ENCODE measurements around the gene MT3.

The MT3 gene

DNA sequence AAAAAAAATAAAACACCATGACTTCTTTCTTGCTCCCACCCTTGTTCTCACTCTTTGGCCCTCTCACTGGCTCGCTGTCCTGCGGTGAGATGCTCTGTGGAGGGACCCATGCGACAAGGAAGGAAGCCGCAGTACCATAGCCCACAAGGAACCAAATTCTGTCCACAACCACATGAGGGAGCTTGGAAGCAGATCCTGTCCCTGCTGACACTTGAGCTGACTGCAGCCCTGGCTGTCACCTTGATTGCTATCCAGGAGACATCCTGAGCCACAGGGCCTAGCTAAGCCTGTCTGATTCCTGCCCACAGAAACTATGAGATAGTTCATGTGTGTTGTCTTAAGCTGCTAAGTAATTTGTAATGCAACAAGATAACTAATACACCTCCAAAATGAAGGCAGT lies 14.3 kb downstream of the MT3 start:
- H4K20me1 ChIP-seq (ENCODE audit: insufficient read depth): no peaks in the 10 kb centered on the region
- no peak overlapping the region for H2AFZ ChIP-seq (ENCODE audit: low read depth)
- no peak overlapping the region for H3K9ac ChIP-seq
- no peak overlapping the region for H3K4me3 ChIP-seq (IDR thresholded peaks at IDR 0.05; ENCODE audit: insufficient read depth, low read depth, low read length)
- no peak overlapping the region for H3K4me2 ChIP-seq
- no peaks in the 10 kb centered on the region for H3K79me2 ChIP-seq (ENCODE audit: insufficient read depth, low read depth)
- TF ChIP-seq, protein P1, sequence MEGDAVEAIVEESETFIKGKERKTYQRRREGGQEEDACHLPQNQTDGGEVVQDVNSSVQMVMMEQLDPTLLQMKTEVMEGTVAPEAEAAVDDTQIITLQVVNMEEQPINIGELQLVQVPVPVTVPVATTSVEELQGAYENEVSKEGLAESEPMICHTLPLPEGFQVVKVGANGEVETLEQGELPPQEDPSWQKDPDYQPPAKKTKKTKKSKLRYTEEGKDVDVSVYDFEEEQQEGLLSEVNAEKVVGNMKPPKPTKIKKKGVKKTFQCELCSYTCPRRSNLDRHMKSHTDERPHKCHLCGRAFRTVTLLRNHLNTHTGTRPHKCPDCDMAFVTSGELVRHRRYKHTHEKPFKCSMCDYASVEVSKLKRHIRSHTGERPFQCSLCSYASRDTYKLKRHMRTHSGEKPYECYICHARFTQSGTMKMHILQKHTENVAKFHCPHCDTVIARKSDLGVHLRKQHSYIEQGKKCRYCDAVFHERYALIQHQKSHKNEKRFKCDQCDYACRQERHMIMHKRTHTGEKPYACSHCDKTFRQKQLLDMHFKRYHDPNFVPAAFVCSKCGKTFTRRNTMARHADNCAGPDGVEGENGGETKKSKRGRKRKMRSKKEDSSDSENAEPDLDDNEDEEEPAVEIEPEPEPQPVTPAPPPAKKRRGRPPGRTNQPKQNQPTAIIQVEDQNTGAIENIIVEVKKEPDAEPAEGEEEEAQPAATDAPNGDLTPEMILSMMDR (conservative IDR thresholded peaks at IDR 0.05; ENCODE audit: low read depth, low read length): no peak
- H3K27ac ChIP-seq: no peak overlapping the region
- peaks cover under 1% of the 10 kb centered on the region; the same call in 1 of the 2 replicates for H3K27me3 ChIP-seq (ENCODE audit: insufficient read depth, low read depth)
- H3K4me1 ChIP-seq (ENCODE audit: low read depth, poor library complexity, severe bottlenecking): peaks cover 3% of the 10 kb centered on the region
- H3K36me3 ChIP-seq (ENCODE audit: insufficient read depth): no peaks in the 10 kb centered on the region

- no peak overlapping the region for H2AFZ ChIP-seq (ENCODE audit: low read depth)
Observed at GRCh38 chr16:56604966-56605365, 15.6 kb downstream of the MT3 start.

GRCh38 chr16:56605475-56605874 lies 16.1 kb downstream of the MT3 start:
- H3K9ac ChIP-seq: no peak overlapping the region
- H3K27ac ChIP-seq: no peak overlapping the region

More at GRCh38 chr16:56604966-56605365, 15.6 kb downstream of the MT3 start:
- H3K27ac ChIP-seq: no peak overlapping the region
- TF ChIP-seq, protein P1 (conservative IDR thresholded peaks at IDR 0.05; ENCODE audit: low read depth, low read length): no peak
- H4K20me1 ChIP-seq (ENCODE audit: insufficient read depth): no peaks in the 10 kb centered on the region
- peaks cover 4% of the 10 kb centered on the region; the same call in 1 of the 2 replicates for H3K27me3 ChIP-seq (ENCODE audit: insufficient read depth, low read depth)
- H3K9ac ChIP-seq: no peak overlapping the region
- H3K79me2 ChIP-seq (ENCODE audit: insufficient read depth, low read depth): no peaks in the 10 kb centered on the region
- H3K4me2 ChIP-seq: no peak overlapping the region
- no peaks in the 10 kb centered on the region for H3K36me3 ChIP-seq (ENCODE audit: insufficient read depth)
- peaks cover 17% of the 10 kb centered on the region for H3K4me1 ChIP-seq (ENCODE audit: low read depth, poor library complexity, severe bottlenecking)
- H3K4me3 ChIP-seq (IDR thresholded peaks at IDR 0.05; ENCODE audit: insufficient read depth, low read depth, low read length): no peak overlapping the region

DNA sequence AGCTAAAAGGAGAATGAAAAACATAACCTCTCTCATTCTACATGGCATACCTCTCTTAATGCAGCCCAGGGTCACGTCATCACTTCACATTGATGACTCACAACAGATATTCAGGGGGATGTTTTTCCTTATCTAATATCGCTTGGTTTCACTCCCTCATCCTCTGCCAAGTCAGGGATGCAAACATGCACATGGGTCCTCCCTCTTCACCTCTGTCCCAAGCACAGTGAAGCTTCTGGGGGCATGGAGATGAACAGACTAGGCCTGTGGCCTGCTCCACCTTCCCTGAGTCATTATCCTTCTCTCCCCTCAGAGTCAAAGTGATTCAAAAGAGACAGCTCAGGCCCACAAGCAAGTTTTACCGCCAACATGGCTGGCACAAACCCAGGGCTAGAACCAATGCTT lies 16.7 kb downstream of the MT3 start:
- no peaks in the 10 kb centered on the region for H4K20me1 ChIP-seq (ENCODE audit: insufficient read depth)
- no peak overlapping the region for H3K4me3 ChIP-seq (IDR thresholded peaks at IDR 0.05; ENCODE audit: insufficient read depth, low read depth, low read length)
- no peak overlapping the region for H3K27ac ChIP-seq
- H2AFZ ChIP-seq (ENCODE audit: low read depth): no peak overlapping the region
- H3K9ac ChIP-seq: no peak overlapping the region
- no peaks in the 10 kb centered on the region for H3K36me3 ChIP-seq (ENCODE audit: insufficient read depth)
- no peak overlapping the region for H3K4me2 ChIP-seq
- TF ChIP-seq, protein P1 (conservative IDR thresholded peaks at IDR 0.05; ENCODE audit: low read depth, low read length): no peak
- no peaks in the 10 kb centered on the region for H3K79me2 ChIP-seq (ENCODE audit: insufficient read depth, low read depth)
- peaks cover 16% of the 10 kb centered on the region for H3K4me1 ChIP-seq (ENCODE audit: low read depth, poor library complexity, severe bottlenecking)
- H3K27me3 ChIP-seq (ENCODE audit: insufficient read depth, low read depth): peaks cover 10% of the 10 kb centered on the region; the same call in 1 of the 2 replicates

More at GRCh38 chr16:56605475-56605874, 16.1 kb downstream of the MT3 start:
- TF ChIP-seq, protein P1 (conservative IDR thresholded peaks at IDR 0.05; ENCODE audit: low read depth, low read length): no peak
- no peaks in the 10 kb centered on the region for H3K36me3 ChIP-seq (ENCODE audit: insufficient read depth)
- H2AFZ ChIP-seq (ENCODE audit: low read depth): no peak overlapping the region
- H3K4me1 ChIP-seq (ENCODE audit: low read depth, poor library complexity, severe bottlenecking): peaks cover 16% of the 10 kb centered on the region
- no peak overlapping the region for H3K4me3 ChIP-seq (IDR thresholded peaks at IDR 0.05; ENCODE audit: insufficient read depth, low read depth, low read length)
- no peaks in the 10 kb centered on the region for H4K20me1 ChIP-seq (ENCODE audit: insufficient read depth)
- peaks cover 6% of the 10 kb centered on the region; the same call in 1 of the 2 replicates for H3K27me3 ChIP-seq (ENCODE audit: insufficient read depth, low read depth)
- no peak overlapping the region for H3K4me2 ChIP-seq
- H3K79me2 ChIP-seq (ENCODE audit: insufficient read depth, low read depth): no peaks in the 10 kb centered on the region

Data from KMS-11 (cell line).